Omental fat pad (tissue), 4 donors: ENCODE results near the gene CHST10. TPM values are rescaled to one million over a fixed set of nuclear protein-coding genes. Genes with fewer than 3 reads are reported as not detected.

Experiments
- ATAC-seq: fragments of 150-250 bp; one replicate; pipeline ENCODE4 v1.9.1; 2016; ENCODE audit warnings: mild to moderate bottlenecking, moderate library complexity; ENCODE audit not compliant: low FRiP score
- DNase-seq: peaks from one replicate; pipeline ENCODE4 v3.0.0-alpha.2; 2019; ENCODE audit warnings: low spot score
- total RNA-seq, 4 donors: library from RNA; depleted of rRNA; stranded (reverse); fragments of >200 nt; gene quantifications; one replicate each; pipeline ENCODE4 v1.1.0, GENCODE V29; 2016
- TF ChIP-seq, protein P1 (sequence below), 3 donors: fragments of 450-650 bp; IDR thresholded peaks; one replicate each; pipeline ENCODE4 v1.5.1; 2016 to 2017; ENCODE audit warnings: antibody characterized with exemption in 3 of 3, mild to moderate bottlenecking in 3 of 3, moderate library complexity in 2 of 3

The CHST10 gene
- total RNA-seq, 4 donors from 2014 or later: 6.9 to 13.2 (median 9.5) TPM

DNA sequence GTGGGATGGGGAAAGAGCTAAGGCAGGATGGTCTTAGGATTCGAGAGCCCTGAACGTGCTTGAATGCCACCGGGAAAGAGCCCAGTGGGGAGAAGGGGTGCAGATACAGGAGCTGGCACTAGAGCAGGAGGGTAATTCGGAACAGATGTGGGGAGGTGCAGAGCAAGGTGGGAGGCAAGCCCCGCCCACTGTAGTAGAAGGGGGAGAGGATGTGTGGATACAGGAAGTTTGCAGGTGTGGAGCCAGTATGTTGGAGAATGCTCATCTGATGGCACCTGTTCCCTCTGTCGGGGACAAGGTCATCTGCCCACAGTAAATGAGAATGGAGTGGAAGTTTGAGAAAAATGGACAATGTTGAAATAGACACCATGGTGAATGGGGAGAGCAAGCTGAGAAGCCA is 28.8 kb downstream of the CHST10 start:
- no peak for DNase-seq
- TF ChIP-seq, protein P1, sequence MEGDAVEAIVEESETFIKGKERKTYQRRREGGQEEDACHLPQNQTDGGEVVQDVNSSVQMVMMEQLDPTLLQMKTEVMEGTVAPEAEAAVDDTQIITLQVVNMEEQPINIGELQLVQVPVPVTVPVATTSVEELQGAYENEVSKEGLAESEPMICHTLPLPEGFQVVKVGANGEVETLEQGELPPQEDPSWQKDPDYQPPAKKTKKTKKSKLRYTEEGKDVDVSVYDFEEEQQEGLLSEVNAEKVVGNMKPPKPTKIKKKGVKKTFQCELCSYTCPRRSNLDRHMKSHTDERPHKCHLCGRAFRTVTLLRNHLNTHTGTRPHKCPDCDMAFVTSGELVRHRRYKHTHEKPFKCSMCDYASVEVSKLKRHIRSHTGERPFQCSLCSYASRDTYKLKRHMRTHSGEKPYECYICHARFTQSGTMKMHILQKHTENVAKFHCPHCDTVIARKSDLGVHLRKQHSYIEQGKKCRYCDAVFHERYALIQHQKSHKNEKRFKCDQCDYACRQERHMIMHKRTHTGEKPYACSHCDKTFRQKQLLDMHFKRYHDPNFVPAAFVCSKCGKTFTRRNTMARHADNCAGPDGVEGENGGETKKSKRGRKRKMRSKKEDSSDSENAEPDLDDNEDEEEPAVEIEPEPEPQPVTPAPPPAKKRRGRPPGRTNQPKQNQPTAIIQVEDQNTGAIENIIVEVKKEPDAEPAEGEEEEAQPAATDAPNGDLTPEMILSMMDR (IDR thresholded peaks at IDR 0.05): no peak
- no peak for ATAC-seq

- ATAC-seq (no peak), DNase-seq (no peak)
- TF ChIP-seq, protein P1 (IDR thresholded peaks at IDR 0.05): no peak
Observed at GRCh38 chr2:100383954-100384353, 33.5 kb downstream of the CHST10 start.

- no peak for DNase-seq
- ATAC-seq: no peak
- TF ChIP-seq, protein P1 (IDR thresholded peaks at IDR 0.05): no peak
Observed at GRCh38 chr2:100383306-100383705, 34.2 kb downstream of the CHST10 start.

- ATAC-seq (peak; percentile 83), DNase-seq (peak; percentile 86)
- TF ChIP-seq, protein P1 (IDR thresholded peaks at IDR 0.05): peak in 1 of 3 donors; percentile 61
Observed at GRCh38 chr2:100381240-100381639, 36.2 kb downstream of the CHST10 start.

DNA sequence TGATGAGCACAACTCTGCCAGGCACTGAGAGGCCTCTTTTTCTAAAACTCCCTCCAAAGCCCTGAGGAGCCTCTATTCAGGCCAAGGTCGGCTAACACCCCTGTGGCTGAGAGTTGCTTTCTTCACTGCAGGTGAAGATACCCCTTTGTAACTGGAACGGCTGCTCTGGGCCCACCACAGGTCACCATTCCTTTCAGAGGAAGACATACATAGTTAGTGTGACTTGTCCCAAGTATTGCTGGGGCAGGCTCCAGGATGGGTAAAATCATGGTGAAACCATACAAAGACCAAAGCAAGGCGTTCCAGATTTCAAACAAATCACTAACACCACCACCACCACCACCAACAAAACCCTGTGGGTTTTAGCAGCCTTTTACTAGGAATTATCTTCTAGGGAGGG is 36.8 kb downstream of the CHST10 start:
- TF ChIP-seq, protein P1 (IDR thresholded peaks at IDR 0.05): no peak
- ATAC-seq: no peak
- DNase-seq: no peak

- no peak for DNase-seq
- TF ChIP-seq, protein P1 (IDR thresholded peaks at IDR 0.05): no peak
Observed at GRCh38 chr2:100376836-100377235, 40.6 kb downstream of the CHST10 start.

GRCh38 chr2:100367163-100367562 is 50.3 kb downstream of the CHST10 start:
- DNase-seq (no peak), ATAC-seq (no peak)
- TF ChIP-seq, protein P1 (IDR thresholded peaks at IDR 0.05): no peak

More at GRCh38 chr2:100376836-100377235, 40.6 kb downstream of the CHST10 start:
- no peak for ATAC-seq
